ENCODE results near the gene CD55. TPM values are rescaled to one million over a fixed set of nuclear protein-coding genes. Genes with fewer than 3 reads are reported as not detected.

The CD55 gene
- total RNA-seq, 1 experiment from 2014 or later, result 108 TPM

- intact Hi-C loops (cut with micrococcal nuclease), result loop anchor here (1.0 to 10.0 kb wide), 4 partner anchors 15 to 418 kb away; partner anchors contain the start of gene CD46
- H3K27ac ChIP-seq (ENCODE audit: low read length), result peak overlapping the region; percentile 74
- H3K9ac ChIP-seq (ENCODE audit: low read length), result peak overlapping the region; percentile 10
- CTCF ChIA-PET, result no interaction called here
- H3K27me3 ChIP-seq (ENCODE audit: low read length), result no peaks in the 10 kb centered on the region
- H3K9me2 ChIP-seq (replicated peaks; ENCODE audit: low read length), result no peaks in the 10 kb centered on the region
- H3K4me1 ChIP-seq (ENCODE audit: insufficient read depth, low read length), result peaks cover 21% of the 10 kb centered on the region
- peak; percentile 98 for ATAC-seq
- H4K20me1 ChIP-seq (ENCODE audit: low read length), result no peaks in the 10 kb centered on the region
- H3K9me3 ChIP-seq (ENCODE audit: low read length), result no peaks in the 10 kb centered on the region
- no peak overlapping the region for H3K4me3 ChIP-seq (ENCODE audit: low read length)
- H3K79me2 ChIP-seq (ENCODE audit: low read length), result no peaks in the 10 kb centered on the region
- BruUV-seq (replicated peaks), result TSS peak; percentile 89
- H3F3A ChIP-seq (ENCODE audit: low read length, unreplicated experiment), result no peaks in the 10 kb centered on the region
- peak; percentile 97 for DNase-seq
- peaks cover 43% of the 10 kb centered on the region for H3K36me3 ChIP-seq (ENCODE audit: low read depth, low read length)
- H2AFZ ChIP-seq (ENCODE audit: low read length), result no peak overlapping the region
- peak overlapping the region; percentile 43 for H3K4me2 ChIP-seq (ENCODE audit: low read length)
- TF ChIP-seq EZH2 (IDR thresholded peaks at IDR 0.05; ENCODE audit: low read length, unreplicated experiment), result no peak
- TF ChIP-seq CTCF (conservative IDR thresholded peaks at IDR 0.05; ENCODE audit: low read depth, low read length), result no peak
- no peak for TF ChIP-seq EZH2phosphoT487 (IDR thresholded peaks at IDR 0.05; ENCODE audit: borderline replicate concordance, low read length)
- POLR2A ChIA-PET (ENCODE audit: unreplicated experiment), result interaction anchor here (0.5 to 1.5 kb wide), 4 partner anchors 14 to 153 kb away, joined by 3 to 11 read pairs (median 5); partner anchors contain the start of gene CD55
Observed at GRCh38 chr1:207336559-207337467, 15.3 kb downstream of the CD55 start.

GRCh38 chr1:207342332-207342731, 20.9 kb downstream of the CD55 start:
- H3F3A ChIP-seq (ENCODE audit: low read length, unreplicated experiment), result no peaks in the 10 kb centered on the region
- no peak for DNase-seq
- H3K27ac ChIP-seq (ENCODE audit: low read length), result no peak overlapping the region
- no peak overlapping the region for H3K9ac ChIP-seq (ENCODE audit: low read length)
- intact Hi-C loops (cut with micrococcal nuclease), result no loop called here
- no TSS peak for BruUV-seq (replicated peaks)
- no peak overlapping the region for H3K4me2 ChIP-seq (ENCODE audit: low read length)
- H3K4me3 ChIP-seq (ENCODE audit: low read length), result no peak overlapping the region
- POLR2A ChIA-PET (ENCODE audit: unreplicated experiment), result interaction anchor here (1.0 kb wide), 1 partner anchor 44 kb away, joined by 3 read pairs; no protein-coding TSS in a partner anchor
- no peak overlapping the region for H2AFZ ChIP-seq (ENCODE audit: low read length)
- CTCF ChIA-PET, result interaction anchor here (1.3 kb wide), 1 partner anchor 21 kb away, joined by 3 read pairs; the partner anchor contains the start of gene CD55
- H3K79me2 ChIP-seq (ENCODE audit: low read length), result no peaks in the 10 kb centered on the region
- no peaks in the 10 kb centered on the region for H3K9me2 ChIP-seq (replicated peaks; ENCODE audit: low read length)
- TF ChIP-seq EZH2 (IDR thresholded peaks at IDR 0.05; ENCODE audit: low read length, unreplicated experiment), result no peak
- TF ChIP-seq CTCF (conservative IDR thresholded peaks at IDR 0.05; ENCODE audit: low read depth, low read length), result no peak
- TF ChIP-seq EZH2phosphoT487 (IDR thresholded peaks at IDR 0.05; ENCODE audit: borderline replicate concordance, low read length), result no peak
- H4K20me1 ChIP-seq (ENCODE audit: low read length), result peaks cover 23% of the 10 kb centered on the region; the same call in 1 of the 2 replicates
- H3K4me1 ChIP-seq (ENCODE audit: insufficient read depth, low read length), result peaks cover 4% of the 10 kb centered on the region
- H3K9me3 ChIP-seq (ENCODE audit: low read length), result no peaks in the 10 kb centered on the region
- no peaks in the 10 kb centered on the region for H3K27me3 ChIP-seq (ENCODE audit: low read length)
- peak; percentile 22; the same call in 1 of the 2 replicates for ATAC-seq
- H3K36me3 ChIP-seq (ENCODE audit: low read depth, low read length), result peaks cover 11% of the 10 kb centered on the region

Measured in PC-3 (cell line).